Right lobe of liver (tissue), 4 donors: ENCODE data around the gene ADM.

Experiments
- POLR2A ChIP-seq: fragments of 450-650 bp; IDR thresholded peaks from one replicate; pipeline ENCODE4 v1.6.1; 2017; ENCODE audit warnings: antibody characterized with exemption, mild to moderate bottlenecking
- TF ChIP-seq, protein P1 (sequence below), 4 donors: fragments of 200-600 bp in 3 of 4; fragments of 450-650 bp in 1 of 4; IDR thresholded peaks; one replicate each; pipeline versions ENCODE4 v1.5.1 to v1.8.0; 2016 to 2022; ENCODE audit warnings: antibody characterized with exemption in 4 of 4, mild to moderate bottlenecking in 2 of 4
- donor health status: DM: no; HTN: no; CAD: no.
- donor health status: DM: no; HTN: no; CAD: no.
- donor health status: DM: no; HTN: yes; CAD: no.

- TF ChIP-seq POLR2A: no peak
- TF ChIP-seq, protein P1, sequence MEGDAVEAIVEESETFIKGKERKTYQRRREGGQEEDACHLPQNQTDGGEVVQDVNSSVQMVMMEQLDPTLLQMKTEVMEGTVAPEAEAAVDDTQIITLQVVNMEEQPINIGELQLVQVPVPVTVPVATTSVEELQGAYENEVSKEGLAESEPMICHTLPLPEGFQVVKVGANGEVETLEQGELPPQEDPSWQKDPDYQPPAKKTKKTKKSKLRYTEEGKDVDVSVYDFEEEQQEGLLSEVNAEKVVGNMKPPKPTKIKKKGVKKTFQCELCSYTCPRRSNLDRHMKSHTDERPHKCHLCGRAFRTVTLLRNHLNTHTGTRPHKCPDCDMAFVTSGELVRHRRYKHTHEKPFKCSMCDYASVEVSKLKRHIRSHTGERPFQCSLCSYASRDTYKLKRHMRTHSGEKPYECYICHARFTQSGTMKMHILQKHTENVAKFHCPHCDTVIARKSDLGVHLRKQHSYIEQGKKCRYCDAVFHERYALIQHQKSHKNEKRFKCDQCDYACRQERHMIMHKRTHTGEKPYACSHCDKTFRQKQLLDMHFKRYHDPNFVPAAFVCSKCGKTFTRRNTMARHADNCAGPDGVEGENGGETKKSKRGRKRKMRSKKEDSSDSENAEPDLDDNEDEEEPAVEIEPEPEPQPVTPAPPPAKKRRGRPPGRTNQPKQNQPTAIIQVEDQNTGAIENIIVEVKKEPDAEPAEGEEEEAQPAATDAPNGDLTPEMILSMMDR (IDR thresholded peaks at IDR 0.05): no peak
These were observed 26.8 kb downstream of the ADM start for GRCh38 chr11:10331548-10332289.
